LNCAP (cell line): Measurements from ENCODE around the gene ITPR1.

Experiments used
- CTCF ChIP-seq: fragments of 450-650 bp; IDR thresholded peaks from 2 replicates; pipeline ENCODE4 v1.5.1; 2017; ENCODE audit warnings: mild to moderate bottlenecking

Gene ITPR1

GRCh38 chr3:4674216-4674615 is 181.1 kb downstream of the ITPR1 start:
- TF ChIP-seq CTCF = no peak

GRCh38 chr3:4675704-4676103 is 182.6 kb downstream of the ITPR1 start:
- no peak for TF ChIP-seq CTCF

GRCh38 chr3:4678320-4678719 is 185.2 kb downstream of the ITPR1 start:
- no peak for TF ChIP-seq CTCF

GRCh38 chr3:4680227-4680691 is 187.1 kb downstream of the ITPR1 start:
- TF ChIP-seq CTCF = no peak

- TF ChIP-seq CTCF = no peak
Observed at GRCh38 chr3:4680871-4681300, 187.7 kb downstream of the ITPR1 start.

- no peak for TF ChIP-seq CTCF
Observed at GRCh38 chr3:4681301-4681700, 188.2 kb downstream of the ITPR1 start.

- TF ChIP-seq CTCF = no peak
Observed at GRCh38 chr3:4684117-4684516, 191.0 kb downstream of the ITPR1 start.

GRCh38 chr3:4684976-4685375 is 191.8 kb downstream of the ITPR1 start:
- TF ChIP-seq CTCF = no peak
